ENCODE measurements around the gene EIF4EBP2. TPM values are rescaled to one million over a fixed set of nuclear protein-coding genes. Genes with fewer than 3 reads are reported as not detected.

EIF4EBP2 gene
- polyA plus RNA-seq, 2 of the 4 experiments (the other 2 are of a cell fraction): 13.0 to 15.4 TPM

- 55% methylated on average over 6 of the region's 6 CpGs for WGBS (ENCODE audit: missing lambda C conversion rate)
These were observed 38.5 kb downstream of the EIF4EBP2 start for GRCh38 chr10:70442332-70442988.

GRCh38 chr10:70444744-70445143 lies 40.8 kb downstream of the EIF4EBP2 start:
- FAIRE-seq: no peak
- no peak overlapping the region for H3K4me2 ChIP-seq
- no peaks in the 10 kb centered on the region for H3K4me1 ChIP-seq
- CTCF ChIA-PET: interaction anchor here (12.4 kb wide), 1 partner anchor 18 kb away, joined by 86 read pairs; no protein-coding TSS in a partner anchor
- no peak for ATAC-seq
- DNase-seq (ENCODE audit: low read depth in 1 of 2, low spot score in 1 of 2): no peak
- WGBS (ENCODE audit: missing lambda C conversion rate): 77% methylated on average over 4 of the region's 4 CpGs
- POLR2A ChIA-PET: no interaction called here
- no peaks in the 10 kb centered on the region for H3K9me3 ChIP-seq
- no peak for TF ChIP-seq CHD2 (IDR thresholded peaks at IDR 0.05; ENCODE audit: low read length, partially characterized antibody)
- TF ChIP-seq POLR2A (IDR thresholded peaks at IDR 0.05; ENCODE audit: low read length): no peak
- no peak for TF ChIP-seq NPAS2 (CRISPR knock-in tag; IDR thresholded peaks at IDR 0.05; ENCODE audit: borderline replicate concordance)
- no peak for TF ChIP-seq HEYL (CRISPR knock-in tag; IDR thresholded peaks at IDR 0.05)
- no peak for TF ChIP-seq SREBF2 (IDR thresholded peaks at IDR 0.05)
- no peak for TF ChIP-seq SMC3 (IDR thresholded peaks at IDR 0.05)
- TF ChIP-seq RFX5 (IDR thresholded peaks at IDR 0.05): no peak
- no peak for TF ChIP-seq MAX (IDR thresholded peaks at IDR 0.05)
- TF ChIP-seq MAZ (IDR thresholded peaks at IDR 0.05; ENCODE audit: borderline replicate concordance, low read depth, low read length): no peak
- TF ChIP-seq, protein P1, sequence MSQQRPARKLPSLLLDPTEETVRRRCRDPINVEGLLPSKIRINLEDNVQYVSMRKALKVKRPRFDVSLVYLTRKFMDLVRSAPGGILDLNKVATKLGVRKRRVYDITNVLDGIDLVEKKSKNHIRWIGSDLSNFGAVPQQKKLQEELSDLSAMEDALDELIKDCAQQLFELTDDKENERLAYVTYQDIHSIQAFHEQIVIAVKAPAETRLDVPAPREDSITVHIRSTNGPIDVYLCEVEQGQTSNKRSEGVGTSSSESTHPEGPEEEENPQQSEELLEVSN (IDR thresholded peaks at IDR 0.05; ENCODE audit: borderline replicate concordance, low read depth): no peak
- no peak for TF ChIP-seq HOXA7 (CRISPR knock-in tag; IDR thresholded peaks at IDR 0.05)
- TF ChIP-seq BHLHE40 (IDR thresholded peaks at IDR 0.05; ENCODE audit: low read depth, low read length): no peak
- TF ChIP-seq EHF (CRISPR knock-in tag; IDR thresholded peaks at IDR 0.05): no peak
- TF ChIP-seq, protein P2, sequence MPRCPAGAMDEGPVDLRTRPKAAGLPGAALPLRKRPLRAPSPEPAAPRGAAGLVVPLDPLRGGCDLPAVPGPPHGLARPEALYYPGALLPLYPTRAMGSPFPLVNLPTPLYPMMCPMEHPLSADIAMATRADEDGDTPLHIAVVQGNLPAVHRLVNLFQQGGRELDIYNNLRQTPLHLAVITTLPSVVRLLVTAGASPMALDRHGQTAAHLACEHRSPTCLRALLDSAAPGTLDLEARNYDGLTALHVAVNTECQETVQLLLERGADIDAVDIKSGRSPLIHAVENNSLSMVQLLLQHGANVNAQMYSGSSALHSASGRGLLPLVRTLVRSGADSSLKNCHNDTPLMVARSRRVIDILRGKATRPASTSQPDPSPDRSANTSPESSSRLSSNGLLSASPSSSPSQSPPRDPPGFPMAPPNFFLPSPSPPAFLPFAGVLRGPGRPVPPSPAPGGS (IDR thresholded peaks at IDR 0.05): no peak
- TF ChIP-seq CBX8 (IDR thresholded peaks at IDR 0.05): no peak
- TF ChIP-seq KDM1A (IDR thresholded peaks at IDR 0.05; ENCODE audit: low read depth): no peak
- no peak for TF ChIP-seq ZNF302 (CRISPR knock-in tag; IDR thresholded peaks at IDR 0.05)
- TF ChIP-seq FOSB (CRISPR knock-in tag; IDR thresholded peaks at IDR 0.05): no peak
- TF ChIP-seq, protein P3, sequence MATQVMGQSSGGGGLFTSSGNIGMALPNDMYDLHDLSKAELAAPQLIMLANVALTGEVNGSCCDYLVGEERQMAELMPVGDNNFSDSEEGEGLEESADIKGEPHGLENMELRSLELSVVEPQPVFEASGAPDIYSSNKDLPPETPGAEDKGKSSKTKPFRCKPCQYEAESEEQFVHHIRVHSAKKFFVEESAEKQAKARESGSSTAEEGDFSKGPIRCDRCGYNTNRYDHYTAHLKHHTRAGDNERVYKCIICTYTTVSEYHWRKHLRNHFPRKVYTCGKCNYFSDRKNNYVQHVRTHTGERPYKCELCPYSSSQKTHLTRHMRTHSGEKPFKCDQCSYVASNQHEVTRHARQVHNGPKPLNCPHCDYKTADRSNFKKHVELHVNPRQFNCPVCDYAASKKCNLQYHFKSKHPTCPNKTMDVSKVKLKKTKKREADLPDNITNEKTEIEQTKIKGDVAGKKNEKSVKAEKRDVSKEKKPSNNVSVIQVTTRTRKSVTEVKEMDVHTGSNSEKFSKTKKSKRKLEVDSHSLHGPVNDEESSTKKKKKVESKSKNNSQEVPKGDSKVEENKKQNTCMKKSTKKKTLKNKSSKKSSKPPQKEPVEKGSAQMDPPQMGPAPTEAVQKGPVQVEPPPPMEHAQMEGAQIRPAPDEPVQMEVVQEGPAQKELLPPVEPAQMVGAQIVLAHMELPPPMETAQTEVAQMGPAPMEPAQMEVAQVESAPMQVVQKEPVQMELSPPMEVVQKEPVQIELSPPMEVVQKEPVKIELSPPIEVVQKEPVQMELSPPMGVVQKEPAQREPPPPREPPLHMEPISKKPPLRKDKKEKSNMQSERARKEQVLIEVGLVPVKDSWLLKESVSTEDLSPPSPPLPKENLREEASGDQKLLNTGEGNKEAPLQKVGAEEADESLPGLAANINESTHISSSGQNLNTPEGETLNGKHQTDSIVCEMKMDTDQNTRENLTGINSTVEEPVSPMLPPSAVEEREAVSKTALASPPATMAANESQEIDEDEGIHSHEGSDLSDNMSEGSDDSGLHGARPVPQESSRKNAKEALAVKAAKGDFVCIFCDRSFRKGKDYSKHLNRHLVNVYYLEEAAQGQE (IDR thresholded peaks at IDR 0.05): no peak
- no peak overlapping the region for H3K4me3 ChIP-seq
- no peak overlapping the region for H3K27ac ChIP-seq

More at GRCh38 chr10:70442332-70442988, 38.5 kb downstream of the EIF4EBP2 start:
- Histone ChIP-seq H3K27ac (no peak overlapping the region), H3K9me3 (no peaks in the 10 kb centered on the region), H3K4me3 (no peak overlapping the region), H3K4me1 (no peaks in the 10 kb centered on the region), H3K4me2 (no peak overlapping the region)
- CTCF ChIA-PET: interaction anchor here (0.8 to 2.0 kb wide), 2 partner anchors 10 to 19 kb away, joined by 4 to 10 read pairs; no protein-coding TSS in a partner anchor
- FAIRE-seq (no peak), ATAC-seq (no peak), DNase-seq (ENCODE audit: low read depth in 1 of 2, low spot score in 1 of 2) (no peak)
- POLR2A ChIA-PET: no interaction called here
- TF ChIP-seq FOSL2 (IDR thresholded peaks at IDR 0.05): no peak
- no peak for TF ChIP-seq FOSL2 (CRISPR knock-in tag; IDR thresholded peaks at IDR 0.05)
- TF ChIP-seq ELK1 (IDR thresholded peaks at IDR 0.05; ENCODE audit: low read depth, low read length): no peak
